Hippocampal formation (tissue), 2 donors: ENCODE data around the gene ACAN.

Source experiments
- DNase-seq, 2 donors: peaks; one replicate each; lab custom pipeline; 2025; lab: John Stamatoyannopoulos, UW

The ACAN gene

GRCh38 chr15:88802250-88802990, 816 bp upstream of the ACAN start:
- DNase-seq = no peak

- no peak for DNase-seq
Observed at GRCh38 chr15:88802991-88803240, 320 bp upstream of the ACAN start.

GRCh38 chr15:88803920-88804247, 648 bp downstream of the ACAN start:
- DNase-seq = no peak

- DNase-seq = no peak
Observed at GRCh38 chr15:88804257-88804656, 1.0 kb downstream of the ACAN start.

GRCh38 chr15:88805031-88805780, 2.0 kb downstream of the ACAN start:
- no peak for DNase-seq

- DNase-seq = no peak
Observed at GRCh38 chr15:88810446-88810845, 7.2 kb downstream of the ACAN start.

- DNase-seq = no peak
Observed at GRCh38 chr15:88812133-88812532, 8.9 kb downstream of the ACAN start.

- DNase-seq = no peak
Observed at GRCh38 chr15:88813960-88814359, 10.7 kb downstream of the ACAN start.

- no peak for DNase-seq
Observed at GRCh38 chr15:88814393-88814792, 11.2 kb downstream of the ACAN start.

- no peak for DNase-seq
Observed at GRCh38 chr15:88818920-88819319, 15.7 kb downstream of the ACAN start.

- DNase-seq = no peak
Observed at GRCh38 chr15:88821993-88822392, 18.8 kb downstream of the ACAN start.

- no peak for DNase-seq
Observed at GRCh38 chr15:88828791-88829190, 25.6 kb downstream of the ACAN start.

- DNase-seq = no peak
Observed at GRCh38 chr15:88830016-88830415, 26.8 kb downstream of the ACAN start.

GRCh38 chr15:88832820-88833730, 29.8 kb downstream of the ACAN start:
- no peak for DNase-seq

GRCh38 chr15:88833731-88834100, 30.5 kb downstream of the ACAN start:
- no peak for DNase-seq

- DNase-seq = peak; percentile 3 to 42
Observed at GRCh38 chr15:88834211-88834812, 31.1 kb downstream of the ACAN start.

GRCh38 chr15:88835119-88835518, 31.9 kb downstream of the ACAN start:
- DNase-seq = no peak

GRCh38 chr15:88835646-88836045, 32.4 kb downstream of the ACAN start:
- DNase-seq = no peak

- DNase-seq = no peak
Observed at GRCh38 chr15:88838667-88839066, 35.4 kb downstream of the ACAN start.

GRCh38 chr15:88839146-88839545, 35.9 kb downstream of the ACAN start:
- no peak for DNase-seq

GRCh38 chr15:88839961-88840360, 36.7 kb downstream of the ACAN start:
- no peak for DNase-seq

- DNase-seq = no peak
Observed at GRCh38 chr15:88841236-88841635, 38.0 kb downstream of the ACAN start.

GRCh38 chr15:88842156-88842555, 38.9 kb downstream of the ACAN start:
- no peak for DNase-seq
